H1 (cell line): Measurements from ENCODE around the gene PLG. TPM values are rescaled to one million over a fixed set of nuclear protein-coding genes. Genes with fewer than 3 reads are reported as not detected.
A peak's percentile ranks its signal among the peaks of the same experiment; 100 is the strongest.

Experiments used
- CTCF ChIA-PET: fragments of 300-600 bp; sonication (Branson Sonifier 250); formaldehyde crosslinking; loops from one replicate; lab custom pipeline; 2021; ENCODE audit not compliant: partially characterized antibody; lab: Charles Lee
- POLR2A ChIA-PET: fragments of 300-600 bp; sonication (Branson Sonifier 250); formaldehyde crosslinking; loops from one replicate; lab custom pipeline; 2021; ENCODE audit warnings: inconsistent platforms; ENCODE audit not compliant: partially characterized antibody; lab: Charles Lee
- DNase-seq, 2 experiments: peaks; one replicate each; pipeline versions ENCODE4 v3.0.0 to v3.0.0-alpha.2; 2010 to 2022; ENCODE audit warnings: low spot score in 2 of 2, low read depth in 1 of 2, mixed read lengths in 1 of 2
- FAIRE-seq: peaks from 2 replicates; lab custom pipeline; 2011; peaks lifted over from hg19 to GRCh38; lab: Jason Lieb, UNC
- H2AFZ ChIP-seq: 2 replicates; pipeline ENCODE4 v1.8.1; 2012; ENCODE audit warnings: low read length, inconsistent platforms
- H2AK5ac ChIP-seq: 2 replicates; pipeline ENCODE4 v1.6.1; 2013; ENCODE audit warnings: low read depth, low read length
- H2BK120ac ChIP-seq: replicated peaks from 2 replicates; pipeline ENCODE3; 2013; ENCODE audit warnings: low read depth, low read length, inconsistent platforms
- H2BK12ac ChIP-seq: 2 replicates; pipeline ENCODE4 v1.6.1; 2013; ENCODE audit warnings: low read depth, low read length
- H2BK15ac ChIP-seq: 2 replicates; pipeline ENCODE4 v1.6.1; 2013; ENCODE audit warnings: low read length
- H2BK20ac ChIP-seq: 2 replicates; pipeline ENCODE4 v1.6.1; 2013; ENCODE audit warnings: low read length
- H2BK5ac ChIP-seq: 2 replicates; pipeline ENCODE4 v1.6.1; 2013; ENCODE audit warnings: low read depth, low read length
- H3K14ac ChIP-seq: 2 replicates; pipeline ENCODE4 v1.6.1; 2013; ENCODE audit warnings: inconsistent platforms; ENCODE audit not compliant: insufficient read length
- H3K18ac ChIP-seq: 2 replicates; pipeline ENCODE4 v1.6.1; 2013; ENCODE audit warnings: low read length; ENCODE audit errors: extremely low read depth
- H3K23ac ChIP-seq: 2 replicates; pipeline ENCODE4 v1.6.1; 2013; ENCODE audit warnings: inconsistent platforms; ENCODE audit not compliant: insufficient read length
- H3K23me2 ChIP-seq: 2 replicates; pipeline ENCODE4 v1.6.1; 2013; ENCODE audit warnings: low read depth, low read length
- H3K27ac ChIP-seq: 2 replicates; pipeline ENCODE4 v1.6.1; 2011; ENCODE audit warnings: low read depth, low read length, inconsistent platforms
- H3K27me3 ChIP-seq, 4 experiments: replicated peaks in 1 of 4; 1 replicate in 1 of 4; 2 replicates in 3 of 4; pipeline versions ENCODE4 v1.6.1 to v1.8.1; 2011 to 2013; ENCODE audit warnings: low read length in 3 of 4, mild to moderate bottlenecking in 3 of 4, inconsistent platforms in 2 of 4, mixed read lengths in 2 of 4, moderate library complexity in 1 of 4; ENCODE audit not compliant: control insufficient read depth in 3 of 4, insufficient read depth in 3 of 4; ENCODE audit errors: extremely low read depth in 1 of 4
- H3K36me3 ChIP-seq, 4 experiments: 2 replicates each; pipeline versions ENCODE4 v1.6.1 to v1.8.1; 2011 to 2013; ENCODE audit warnings: mild to moderate bottlenecking in 4 of 4, low read length in 3 of 4, moderate library complexity in 2 of 4, control low read depth in 1 of 4, inconsistent platforms in 1 of 4; ENCODE audit not compliant: insufficient read depth in 4 of 4, control insufficient read depth in 2 of 4
- H3K4ac ChIP-seq: replicated peaks from 2 replicates; pipeline ENCODE3; 2013; ENCODE audit warnings: low read length, low read depth, mixed read lengths, inconsistent platforms; ENCODE audit not compliant: insufficient read length
- H3K4me1 ChIP-seq, 4 experiments: replicated peaks in 1 of 4; 1 replicate in 1 of 4; 2 replicates in 3 of 4; pipeline versions ENCODE4 v1.6.1 to v1.8.1; 2011 to 2013; ENCODE audit warnings: low read length in 3 of 4, inconsistent platforms in 2 of 4, mixed read lengths in 1 of 4; ENCODE audit not compliant: insufficient read depth in 4 of 4, control insufficient read depth in 3 of 4
- H3K4me2 ChIP-seq, 2 experiments: 2 replicates each; pipeline versions ENCODE4 v1.6.1 to v1.8.1; 2011 to 2013; ENCODE audit warnings: low read depth in 2 of 2, low read length in 2 of 2, control low read depth in 1 of 2, inconsistent platforms in 1 of 2, mild to moderate bottlenecking in 1 of 2; ENCODE audit not compliant: insufficient read depth in 1 of 2
- H3K4me3 ChIP-seq, 4 experiments: fragments of 200-600, 300-600 bp in 1 of 4; sonication (generic), shearing (Covaris generic), sonication (Bioruptor Twin) in 1 of 4; 2 replicates each; pipeline versions ENCODE4 v1.5.1 to v1.8.1; 2011 to 2016; ENCODE audit warnings: low read length in 4 of 4, low read depth in 3 of 4, control low read depth in 2 of 4, inconsistent platforms in 2 of 4, mild to moderate bottlenecking in 2 of 4, mixed read lengths in 1 of 4, moderate library complexity in 1 of 4; ENCODE audit not compliant: insufficient read depth in 2 of 4; ENCODE audit errors: extremely low read depth in 1 of 4
- H3K56ac ChIP-seq: replicated peaks from 2 replicates; pipeline ENCODE3; 2013; ENCODE audit warnings: low read depth, mild to moderate bottlenecking, mixed read lengths, low read length, inconsistent platforms; ENCODE audit not compliant: insufficient read length
- H3K79me1 ChIP-seq: 2 replicates; pipeline ENCODE4 v1.6.1; 2013; ENCODE audit warnings: low read depth, low read length, control low read depth
- H3K79me2 ChIP-seq, 2 experiments: 2 replicates each; pipeline versions ENCODE4 v1.6.1 to v1.8.1; 2012 to 2013; ENCODE audit warnings: low read length in 2 of 2, mild to moderate bottlenecking in 2 of 2, inconsistent platforms in 1 of 2; ENCODE audit not compliant: insufficient read depth in 2 of 2, control insufficient read depth in 1 of 2
- H3K9ac ChIP-seq, 4 experiments: replicated peaks in 1 of 4; 1 replicate in 1 of 4; 2 replicates in 3 of 4; pipeline versions ENCODE4 v1.6.1 to v1.8.1; 2011 to 2013; ENCODE audit warnings: low read depth in 3 of 4, low read length in 3 of 4, control low read depth in 2 of 4, mild to moderate bottlenecking in 2 of 4, moderate library complexity in 2 of 4, inconsistent platforms in 1 of 4; ENCODE audit errors: extremely low read depth in 1 of 4
- H3K9me3 ChIP-seq, 2 experiments: 2 replicates each; pipeline versions ENCODE4 v1.6.1 to v1.8.1; 2012 to 2013; ENCODE audit warnings: mild to moderate bottlenecking in 2 of 2, moderate library complexity in 2 of 2, control low read depth in 1 of 2, inconsistent platforms in 1 of 2, low read depth in 1 of 2, low read length in 1 of 2, mixed read lengths in 1 of 2; ENCODE audit not compliant: insufficient read depth in 2 of 2
- H4K20me1 ChIP-seq, 2 experiments: replicated peaks in 1 of 2; 2 replicates each; pipeline versions ENCODE3 to v1.8.1; 2011 to 2013; ENCODE audit warnings: inconsistent platforms in 2 of 2, low read length in 2 of 2, mild to moderate bottlenecking in 1 of 2; ENCODE audit not compliant: insufficient read depth in 2 of 2, control insufficient read depth in 1 of 2
- H4K5ac ChIP-seq: 2 replicates; pipeline ENCODE4 v1.6.1; 2013; ENCODE audit warnings: low read length, low read depth, mixed read lengths, inconsistent platforms; ENCODE audit not compliant: insufficient read length
- H4K8ac ChIP-seq: 2 replicates; pipeline ENCODE4 v1.8.0; 2013; ENCODE audit warnings: mild to moderate bottlenecking, moderate library complexity, low read length, inconsistent platforms; ENCODE audit not compliant: insufficient read depth; ENCODE audit errors: extremely low read depth
- H4K91ac ChIP-seq: replicated peaks from 2 replicates; pipeline ENCODE3; 2013; ENCODE audit warnings: low read length, mixed read lengths, inconsistent platforms; ENCODE audit not compliant: insufficient read length
- TBP ChIP-seq: IDR thresholded peaks from 2 replicates; pipeline ENCODE4 v1.6.1; 2011; ENCODE audit warnings: low read depth, low read length, improper control_type of control experiment
- WGBS, 2 experiments: shearing (Covaris generic) in 1 of 2; methylation state at CpG; one replicate each; pipeline versions ENCODE4 v1.1.6 to v1.1.7; 2013 to 2015; ENCODE audit warnings: low lambda C conversion rate in 2 of 2, mixed read lengths in 2 of 2, inconsistent platforms in 1 of 2, low coverage in 1 of 2, missing lambda C conversion rate in 1 of 2; ENCODE audit not compliant: insufficient replicate concordance in 2 of 2, insufficient coverage in 1 of 2, insufficient read length in 1 of 2; ENCODE audit errors: extremely low coverage in 1 of 2, missing lambda C conversion rate in 1 of 2; 5-methylcytosine and 5-hydroxymethylcytosine counted together
- polyA plus RNA-seq, 7 experiments: library from polyadenylated mRNA; depleted of rRNA in 3 of 7; stranded (reverse) in 5 of 7; unstranded in 2 of 7; fragments of >200 nt in 5 of 7; fragments of 200-250 nt in 2 of 7; gene quantifications; 1 replicate in 5 of 7; 2 replicates in 1 of 7; 4 replicates in 1 of 7; pipeline versions ENCODE4 v1.2.1 to v1.2.3, GENCODE V29; 2011 to 2013; ENCODE audit warnings: missing spikeins in 2 of 7, mixed read lengths in 2 of 7
- total RNA-seq: library from RNA; stranded (reverse); fragmentation: NEBNext Ultra II Directional; extraction: Animal tissue kit (Norgen Biotek cat#: 25700); gene quantifications from 2 replicates; pipeline ENCODE4 v1.2.1, GENCODE V29; 2021

The PLG gene
- total and polyA plus RNA-seq, 2 of the 8 experiments (the other 6 are each of a cell fraction or from before 2014, with no cell fraction given): not detected

DNA sequence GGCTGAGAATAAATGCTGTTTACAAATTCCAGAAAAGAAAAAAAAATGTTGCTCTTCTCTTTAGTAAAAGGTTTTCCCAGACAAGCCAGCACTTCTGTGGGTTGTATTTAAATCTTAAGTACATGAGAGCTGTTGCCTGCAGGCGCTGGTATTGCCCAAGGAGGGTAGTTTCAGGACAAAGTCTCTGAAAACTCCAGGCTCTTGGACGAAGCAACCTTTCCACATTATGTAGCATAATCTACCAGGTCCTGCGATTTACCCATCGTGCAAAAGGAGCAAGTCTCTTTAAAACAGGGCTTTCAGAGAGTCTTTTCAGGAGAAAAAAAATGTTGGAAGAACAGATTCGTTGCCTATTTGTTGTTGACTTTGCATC is 65.6 kb downstream of the PLG start:
- no peak for DNase-seq
- no peaks in the 10 kb centered on the region for H3K9me3 ChIP-seq
- H4K5ac ChIP-seq: no peak overlapping the region
- H3K4ac ChIP-seq: no peak overlapping the region
- H3K4me3 ChIP-seq: peak overlapping the region in 1 of 4 experiments; percentile 70; a peak in 2 of 8 replicates
- 59% methylated on average over 5 of the region's 5 CpGs; no CpG with 5 or more reads in 1 of the 2 experiments for WGBS, 2 experiments
- no peak overlapping the region for H2BK20ac ChIP-seq
- peaks cover 2% of the 10 kb centered on the region; the same call in 1 of the 2 replicates for H3K79me1 ChIP-seq
- H4K91ac ChIP-seq: no peak overlapping the region
- no peak overlapping the region for H2BK120ac ChIP-seq
- CTCF ChIA-PET: interaction anchor here (0.6 to 2.1 kb wide), 17 partner anchors 9 to 504 kb away, joined by 3 to 14 read pairs (median 4); no protein-coding TSS in a partner anchor
- H3K4me1 ChIP-seq: no peaks in the 10 kb centered on the region
- H3K18ac ChIP-seq: no peak overlapping the region
- H3K27ac ChIP-seq: no peak overlapping the region
- no peak for FAIRE-seq
- no peak overlapping the region for H2AK5ac ChIP-seq
- H4K8ac ChIP-seq: no peak overlapping the region
- H3K79me2 ChIP-seq: no peaks in the 10 kb centered on the region
- no peak for TF ChIP-seq TBP
- TF ChIP-seq, all 59 proteins: peak for 0
- H3K14ac ChIP-seq: no peak overlapping the region
- POLR2A ChIA-PET: no interaction called here
- H3K4me2 ChIP-seq: peak overlapping the region; percentile 65 to 80; a peak in 2 of 4 replicates
- H4K20me1 ChIP-seq: peaks cover 0 to 2% of the 10 kb centered on the region in 2 experiments
- no peak overlapping the region for H3K23ac ChIP-seq
- H3K36me3 ChIP-seq: no peaks in the 10 kb centered on the region
- no peak overlapping the region for H2BK12ac ChIP-seq
- no peak overlapping the region for H2BK15ac ChIP-seq
- no peak overlapping the region for H3K56ac ChIP-seq
- peak overlapping the region; percentile 67; the same call in 1 of the 2 replicates for H2AFZ ChIP-seq
- peaks cover 0 to 6% (median 4%) of the 10 kb centered on the region in 4 experiments; a peak in 3 of 7 replicates for H3K27me3 ChIP-seq
- no peak overlapping the region for H3K9ac ChIP-seq
- no peak overlapping the region for H2BK5ac ChIP-seq
- H3K23me2 ChIP-seq: peaks cover 8% of the 10 kb centered on the region; the same call in 1 of the 2 replicates
